ENCODE measurements around the gene PRND.
"Not testable (repeated sequence)": the region's sequence is repeated elsewhere in the genome, so short reads cannot be mapped to it uniquely, and the experiment has no call there.

Gene PRND, protein sequence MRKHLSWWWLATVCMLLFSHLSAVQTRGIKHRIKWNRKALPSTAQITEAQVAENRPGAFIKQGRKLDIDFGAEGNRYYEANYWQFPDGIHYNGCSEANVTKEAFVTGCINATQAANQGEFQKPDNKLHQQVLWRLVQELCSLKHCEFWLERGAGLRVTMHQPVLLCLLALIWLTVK

DNA sequence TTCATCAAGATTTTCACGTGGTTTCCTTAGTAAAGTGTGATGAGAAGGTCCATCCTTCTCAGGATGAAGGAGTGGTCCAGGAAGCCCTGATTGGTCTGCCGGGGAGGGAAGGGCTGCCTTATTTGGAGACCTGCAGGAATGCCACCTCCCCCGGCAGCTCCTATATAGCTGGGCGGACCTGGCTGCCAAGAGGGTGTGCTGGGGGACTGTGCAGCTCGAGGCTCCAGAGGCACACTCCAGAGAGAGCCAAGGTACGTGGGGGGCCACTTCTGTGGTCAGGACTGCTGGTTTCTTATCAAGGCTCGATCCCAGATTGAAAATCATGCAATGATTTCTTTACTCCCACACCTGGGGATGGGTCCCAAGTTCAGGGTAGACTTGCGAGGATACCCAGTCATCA is at the start of gene PRND:
Gene PRND (plus strand): TSS at position 191 of the 400 bp plus-strand sequence. CDS start 2,643 bp downstream, outside the sequence.
- no peak for FAIRE-seq

DNA sequence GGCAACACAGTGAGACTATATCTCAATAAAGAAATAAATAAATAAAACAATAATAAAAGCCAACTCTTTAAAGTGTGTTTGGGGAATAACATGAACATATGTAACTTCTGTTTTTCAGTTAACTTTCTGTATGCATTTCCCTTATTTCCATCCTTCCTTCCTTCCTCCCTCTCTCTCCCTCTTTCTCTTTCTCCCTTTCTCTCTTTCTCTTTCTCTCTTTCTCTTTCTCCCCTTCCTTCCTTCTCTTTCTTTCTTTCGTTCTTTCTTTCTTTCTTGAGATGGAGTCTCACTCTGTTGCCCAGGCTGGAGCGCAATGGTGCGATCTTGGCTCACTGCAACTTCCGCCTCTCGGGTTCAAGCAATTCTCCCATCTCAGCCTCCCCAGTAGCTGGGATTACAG is 48.8 kb upstream of the PRND start:
- DNase-seq (ENCODE audit: low spot score) = no peak
- no peak for FAIRE-seq

More for the DNA sequence above, at the start of gene PRND:
- DNase-seq (ENCODE audit: low spot score) = no peak

DNA sequence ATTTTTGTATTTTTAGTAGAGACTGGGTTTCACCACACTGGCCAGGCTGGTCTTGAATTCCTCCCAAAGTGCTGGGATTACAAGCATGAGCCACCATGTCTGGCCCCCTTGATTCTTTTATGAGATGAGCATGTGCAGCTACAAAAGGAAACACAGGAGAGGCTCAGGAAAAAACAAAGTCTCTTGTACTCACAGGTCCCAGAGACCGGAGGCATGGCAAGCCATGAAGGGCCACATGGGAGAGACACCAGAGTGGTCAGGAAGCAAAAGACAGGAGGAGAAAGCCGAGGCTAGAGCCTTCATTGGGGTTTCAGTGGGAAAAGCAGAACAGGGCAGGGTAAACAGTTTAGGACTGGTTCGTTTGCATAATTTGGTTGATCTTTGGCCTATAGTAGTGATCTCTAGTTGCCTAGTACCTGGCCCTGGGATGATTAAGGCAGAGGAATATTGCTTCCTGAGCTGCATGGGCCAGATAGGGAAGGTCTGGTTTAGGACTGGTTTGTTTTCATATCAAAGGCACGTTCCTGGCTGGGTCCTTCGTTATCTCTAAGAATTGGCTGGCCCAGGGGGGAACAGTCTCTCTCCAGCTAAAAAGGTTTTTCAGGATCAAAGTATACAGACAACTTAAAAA is 48.2 kb upstream of the PRND start:
- FAIRE-seq (no peak), DNase-seq (ENCODE audit: low spot score) (no peak)

DNA sequence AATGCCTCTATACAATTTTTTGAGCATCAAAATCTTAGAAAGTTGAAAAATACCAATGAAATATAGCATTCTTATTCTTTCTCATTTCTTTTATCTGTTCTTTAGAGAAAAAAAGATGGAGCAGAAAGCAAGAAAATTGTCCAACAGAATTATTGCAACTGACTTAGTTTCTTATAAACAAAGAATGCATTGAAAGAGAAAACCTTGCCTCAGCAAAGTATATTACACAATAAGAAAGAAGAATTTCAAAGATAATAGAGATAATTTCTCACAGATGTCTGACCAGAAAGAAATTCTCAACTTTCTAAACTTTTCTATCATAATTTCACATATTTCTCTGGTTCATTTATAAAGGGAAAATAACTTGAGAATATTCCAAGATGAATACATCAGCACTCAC is 47.0 kb upstream of the PRND start:
- FAIRE-seq (no peak), DNase-seq (ENCODE audit: low spot score) (no peak)

DNA sequence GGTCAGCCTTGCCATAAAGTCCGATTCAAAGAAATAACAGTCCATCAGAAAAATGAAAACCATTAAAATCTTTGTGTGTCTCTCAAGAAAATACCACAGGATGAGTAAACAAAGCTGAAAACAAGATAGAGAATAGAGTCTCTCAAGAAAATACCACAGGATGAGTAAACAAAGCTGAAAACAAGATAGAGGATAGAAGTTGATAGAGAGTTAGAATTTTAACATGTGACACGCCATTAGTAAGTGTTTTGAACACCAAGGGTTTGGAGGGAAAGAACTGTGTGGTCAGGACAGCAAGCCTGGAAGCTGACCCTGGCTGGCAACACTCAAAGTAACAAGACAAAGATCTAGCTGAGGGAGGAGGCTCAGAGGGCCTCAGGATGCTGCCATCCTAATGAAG is 43.9 kb upstream of the PRND start:
- DNase-seq (ENCODE audit: low spot score) (no peak), FAIRE-seq (no peak)

DNA sequence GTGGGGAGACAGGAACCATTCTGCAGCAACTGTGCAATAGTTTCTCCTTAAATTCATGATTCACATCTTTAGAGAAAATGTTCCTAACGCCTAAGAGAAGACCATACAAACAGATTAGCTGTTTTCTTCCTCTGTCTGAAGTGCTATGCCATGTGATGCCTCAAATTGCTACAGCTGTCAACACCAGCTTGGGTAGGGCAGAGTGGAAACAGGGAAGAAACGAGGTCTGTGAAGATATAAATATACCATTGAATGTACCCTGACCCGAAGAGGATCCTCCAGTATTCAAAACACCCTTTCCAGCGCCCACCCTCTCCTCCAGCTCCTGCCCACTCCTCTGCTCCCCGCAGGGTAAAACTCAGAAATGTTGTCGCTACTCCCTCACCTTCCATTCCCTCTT is 40.3 kb upstream of the PRND start:
- no peak for DNase-seq (ENCODE audit: low spot score)
- FAIRE-seq = no peak

DNA sequence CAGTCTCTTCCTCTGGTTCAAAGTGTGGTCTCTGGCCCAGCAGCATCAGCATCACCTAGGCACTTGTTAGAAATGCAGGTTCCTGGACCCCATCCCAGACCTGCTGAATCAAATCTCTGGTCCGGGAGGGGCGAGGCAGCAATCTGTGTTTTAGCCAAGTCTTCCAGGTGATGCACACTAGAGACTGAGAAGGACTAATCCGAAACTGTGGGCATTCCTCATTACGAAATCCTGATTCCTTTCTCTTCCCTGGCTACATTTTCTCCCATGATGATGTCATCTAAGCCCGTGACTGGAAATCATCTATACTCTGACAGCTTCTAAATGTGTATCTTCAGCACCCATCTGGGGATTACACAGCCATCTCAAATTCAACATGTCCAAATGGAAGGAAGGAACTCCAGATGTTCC is 39.7 kb upstream of the PRND start:
- DNase-seq (ENCODE audit: low spot score) (no peak), FAIRE-seq (no peak)

DNA sequence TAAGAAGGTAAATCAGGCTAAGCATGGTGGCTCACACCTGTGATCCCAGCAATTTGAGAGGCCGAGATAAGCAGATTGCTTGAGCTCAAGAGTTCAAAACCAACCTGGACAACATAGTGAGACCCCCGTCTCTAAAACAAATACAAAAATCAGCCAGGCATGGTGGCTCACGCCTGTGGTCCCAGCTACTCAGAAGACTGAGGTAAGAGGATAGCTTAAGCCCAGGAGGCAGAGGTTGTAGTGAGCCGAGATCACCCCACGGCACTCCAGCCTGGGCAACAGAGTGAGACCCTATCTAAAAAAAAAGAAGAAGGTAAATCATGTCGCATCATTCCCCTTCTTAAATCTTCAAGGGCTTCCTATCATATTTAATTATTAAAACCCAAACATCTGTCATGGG is 39.0 kb upstream of the PRND start:
- no peak for DNase-seq (ENCODE audit: low spot score)
- no peak for FAIRE-seq

DNA sequence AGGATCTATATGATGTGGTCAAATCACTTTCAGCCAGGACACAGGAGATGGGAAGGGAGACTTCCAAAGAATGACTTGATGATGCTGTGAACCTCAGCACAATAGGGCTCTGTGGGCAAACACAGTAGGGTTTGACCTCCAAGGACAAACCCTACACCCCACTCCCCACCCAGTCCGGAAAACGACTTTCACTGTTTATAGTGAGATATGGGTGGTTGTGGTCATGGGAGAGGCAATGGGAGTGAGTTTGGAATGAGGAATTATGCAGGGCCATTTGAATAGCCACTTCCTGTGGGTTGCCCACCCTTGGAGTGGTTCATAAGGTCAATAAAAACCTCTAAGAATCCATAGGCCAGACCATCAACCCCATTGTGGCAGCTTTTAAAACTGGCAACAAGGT is 38.4 kb upstream of the PRND start:
- FAIRE-seq (no peak), DNase-seq (ENCODE audit: low spot score) (no peak)

DNA sequence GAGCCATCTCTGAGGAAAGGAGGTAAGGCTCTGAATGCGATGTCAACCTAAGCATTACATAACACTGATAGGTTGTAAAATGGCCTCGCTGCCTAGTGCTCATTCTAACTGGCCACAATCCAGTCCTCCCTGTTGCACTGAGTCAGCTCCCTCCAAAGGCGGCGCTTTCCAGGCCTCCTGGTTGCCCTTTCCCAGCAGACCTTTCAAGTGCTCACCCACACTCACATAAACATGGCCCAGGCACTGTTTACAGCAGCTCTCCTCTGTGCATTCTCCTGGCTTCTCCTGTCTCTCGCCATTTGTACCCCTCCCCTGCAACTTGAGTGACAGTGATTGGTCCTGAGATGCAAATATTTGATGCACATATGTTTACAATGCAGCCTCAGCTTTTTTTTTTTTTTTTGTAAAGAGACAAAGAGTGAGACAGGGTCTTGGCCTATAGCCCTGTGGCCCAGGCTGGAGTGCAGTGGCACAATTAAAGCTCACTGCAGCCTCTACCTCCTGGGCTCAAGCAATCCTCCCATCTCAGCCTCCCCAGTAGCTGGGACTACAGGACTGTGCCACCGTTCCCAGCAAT is 36.8 kb upstream of the PRND start:
- DNase-seq (ENCODE audit: low spot score) (peak; percentile 4), FAIRE-seq (no peak)

DNA sequence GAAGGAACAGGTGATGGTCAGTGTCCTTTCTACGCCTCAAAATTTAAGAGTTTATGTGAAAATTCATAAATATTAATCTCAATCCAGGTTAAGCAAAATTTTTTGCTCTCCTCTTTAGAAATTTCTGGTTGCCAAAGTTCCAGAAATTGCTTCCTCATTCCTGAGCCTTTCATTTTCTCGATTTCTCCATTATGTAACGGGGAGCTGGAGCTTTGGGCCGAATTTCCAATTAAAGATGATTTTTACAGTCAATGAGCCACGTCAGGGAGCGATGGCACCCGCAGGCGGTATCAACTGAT is 35.8 kb upstream of the PRND start:
- no peak for FAIRE-seq

DNA sequence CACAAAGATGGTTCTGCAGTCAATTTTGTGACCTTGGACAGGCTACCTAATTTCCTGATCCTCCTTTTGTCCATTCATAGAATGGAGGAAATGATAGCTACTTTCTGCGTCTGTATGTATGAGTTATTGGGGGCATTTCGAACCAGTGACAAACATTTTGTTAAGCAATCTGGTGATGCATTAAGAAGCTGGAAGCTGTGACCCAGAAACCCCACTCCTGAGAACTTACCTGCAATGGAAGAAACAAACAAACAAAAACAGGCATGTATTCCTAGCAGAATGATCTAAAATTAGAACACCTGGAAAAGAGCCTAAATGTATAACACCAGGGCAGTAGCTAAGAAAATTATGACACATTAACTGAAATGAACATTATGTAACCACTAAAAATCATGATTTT is 33.4 kb upstream of the PRND start:
- FAIRE-seq = no peak
- DNase-seq (ENCODE audit: low spot score) = no peak

More for the DNA sequence above, 35.8 kb upstream of the PRND start:
- no peak for DNase-seq (ENCODE audit: low spot score)

DNA sequence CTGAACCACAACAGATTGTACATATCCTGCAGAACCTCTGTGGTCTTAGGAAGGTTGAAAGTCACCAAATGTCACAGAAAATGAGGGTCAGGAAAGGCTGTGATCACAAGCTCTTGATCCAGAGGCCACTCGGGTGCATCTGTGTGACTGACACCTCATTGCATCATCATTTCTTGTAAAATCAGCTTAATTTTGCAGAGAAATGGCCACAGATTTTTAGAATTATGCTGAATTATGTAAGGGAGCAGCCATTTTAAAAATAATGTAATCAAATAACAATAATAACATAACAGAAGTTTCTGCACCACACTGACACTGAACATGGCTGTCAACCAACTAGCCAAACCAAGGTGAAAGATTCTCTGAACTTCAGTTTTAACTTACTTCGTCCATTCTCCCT is 32.5 kb upstream of the PRND start:
- DNase-seq (ENCODE audit: low spot score) (no peak), FAIRE-seq (no peak)

DNA sequence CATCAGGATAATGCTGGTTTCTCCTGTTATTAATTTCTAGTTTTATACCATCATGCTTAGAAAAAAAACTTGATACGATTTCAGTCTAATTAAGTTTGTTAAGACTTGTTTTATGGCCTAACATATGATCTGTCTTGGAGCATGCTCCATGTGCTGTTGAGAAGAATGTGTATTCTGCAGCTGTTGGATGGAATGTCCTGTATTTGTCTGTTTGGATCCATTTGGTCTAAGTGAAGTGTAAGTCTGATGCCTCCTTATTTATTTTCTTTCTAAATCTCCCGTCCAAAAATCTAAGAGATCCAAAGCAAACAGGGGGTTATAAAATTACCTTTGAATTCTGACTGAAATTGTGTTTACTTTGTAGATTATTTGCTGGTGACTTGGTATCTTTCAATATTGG is 30.0 kb upstream of the PRND start:
- FAIRE-seq (no peak), DNase-seq (ENCODE audit: low spot score) (no peak)

DNA sequence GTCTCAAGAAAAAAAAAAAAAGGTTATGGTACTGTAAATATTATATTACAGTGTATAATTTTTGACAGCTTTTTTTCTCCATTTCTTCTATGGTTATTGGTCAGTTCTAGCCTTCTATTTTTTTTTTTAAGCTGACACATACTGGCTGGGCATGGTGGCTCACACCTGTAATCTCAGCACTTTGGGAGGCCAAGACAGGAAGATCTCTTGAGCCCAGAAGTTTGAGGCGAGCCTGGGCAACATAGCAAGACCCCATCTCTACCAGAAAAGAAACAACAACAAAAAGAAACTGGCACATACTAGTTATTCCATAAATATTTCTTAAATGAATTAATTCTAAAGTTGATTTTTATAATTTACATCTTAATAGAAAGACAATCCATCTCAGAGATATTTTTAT is 27.6 kb upstream of the PRND start:
- DNase-seq (ENCODE audit: low spot score) (no peak), FAIRE-seq (no peak)

DNA sequence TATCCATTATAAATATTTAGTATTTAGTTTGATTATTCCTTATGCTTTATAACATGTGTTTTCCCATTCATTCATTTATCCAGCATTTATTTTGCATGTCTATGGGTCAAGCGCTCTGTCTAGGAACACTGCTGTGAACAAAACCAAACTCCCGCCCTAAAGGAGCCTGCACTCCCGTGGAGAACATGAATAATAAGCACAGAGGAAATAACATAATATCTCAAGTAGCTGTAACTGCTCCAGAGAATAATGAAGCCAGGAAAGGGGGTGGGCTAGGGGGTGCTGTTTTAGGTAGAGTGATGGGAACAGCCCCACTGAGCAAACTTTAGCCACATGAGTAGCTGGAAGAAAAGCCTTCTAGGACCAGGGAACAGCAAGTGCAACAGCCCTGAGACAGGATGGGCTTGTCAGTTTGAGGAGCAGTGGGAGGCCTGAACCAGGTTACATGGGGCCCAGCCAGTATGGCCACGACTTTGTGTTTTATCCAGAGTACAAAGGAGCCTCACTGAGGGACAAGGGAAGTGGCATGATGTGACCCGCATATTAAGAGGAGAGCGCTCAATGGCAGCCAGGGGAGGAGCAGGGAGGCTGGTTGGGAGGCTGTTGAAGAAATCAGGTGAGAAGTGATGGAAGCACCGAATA is 24.4 kb upstream of the PRND start:
- DNase-seq (ENCODE audit: low spot score) (no peak), FAIRE-seq (no peak)

DNA sequence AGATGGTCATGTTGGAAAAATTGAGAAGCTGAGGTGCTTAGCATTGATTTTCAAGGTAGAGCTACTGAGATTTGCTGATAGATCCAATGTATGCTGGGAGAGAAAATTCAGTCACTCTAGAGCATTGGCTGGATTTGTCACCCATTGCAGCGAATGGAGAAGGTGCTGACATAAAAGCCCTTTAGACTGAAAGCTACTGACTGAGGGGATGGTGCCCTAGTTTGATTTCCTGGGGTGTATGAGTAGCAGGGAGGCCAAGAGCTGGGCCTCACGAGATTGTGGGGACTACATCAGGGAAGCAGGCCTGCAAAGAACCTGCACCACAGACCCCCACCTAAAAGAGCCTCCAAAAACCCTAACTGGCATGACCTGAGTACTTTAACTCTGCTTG is 23.9 kb upstream of the PRND start:
- DNase-seq (ENCODE audit: low spot score) = no peak
- no peak for FAIRE-seq

DNA sequence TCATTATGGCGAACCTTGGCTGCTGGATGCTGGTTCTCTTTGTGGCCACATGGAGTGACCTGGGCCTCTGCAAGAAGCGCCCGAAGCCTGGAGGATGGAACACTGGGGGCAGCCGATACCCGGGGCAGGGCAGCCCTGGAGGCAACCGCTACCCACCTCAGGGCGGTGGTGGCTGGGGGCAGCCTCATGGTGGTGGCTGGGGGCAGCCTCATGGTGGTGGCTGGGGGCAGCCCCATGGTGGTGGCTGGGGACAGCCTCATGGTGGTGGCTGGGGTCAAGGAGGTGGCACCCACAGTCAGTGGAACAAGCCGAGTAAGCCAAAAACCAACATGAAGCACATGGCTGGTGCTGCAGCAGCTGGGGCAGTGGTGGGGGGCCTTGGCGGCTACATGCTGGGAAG is 22.5 kb upstream of the PRND start:
- DNase-seq (ENCODE audit: low spot score) (no peak), FAIRE-seq (no peak)

DNA sequence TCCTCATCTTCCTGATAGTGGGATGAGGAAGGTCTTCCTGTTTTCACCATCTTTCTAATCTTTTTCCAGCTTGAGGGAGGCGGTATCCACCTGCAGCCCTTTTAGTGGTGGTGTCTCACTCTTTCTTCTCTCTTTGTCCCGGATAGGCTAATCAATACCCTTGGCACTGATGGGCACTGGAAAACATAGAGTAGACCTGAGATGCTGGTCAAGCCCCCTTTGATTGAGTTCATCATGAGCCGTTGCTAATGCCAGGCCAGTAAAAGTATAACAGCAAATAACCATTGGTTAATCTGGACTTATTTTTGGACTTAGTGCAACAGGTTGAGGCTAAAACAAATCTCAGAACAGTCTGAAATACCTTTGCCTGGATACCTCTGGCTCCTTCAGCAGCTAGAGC is 21.8 kb upstream of the PRND start:
- no peak for DNase-seq (ENCODE audit: low spot score)
- no peak for FAIRE-seq

DNA sequence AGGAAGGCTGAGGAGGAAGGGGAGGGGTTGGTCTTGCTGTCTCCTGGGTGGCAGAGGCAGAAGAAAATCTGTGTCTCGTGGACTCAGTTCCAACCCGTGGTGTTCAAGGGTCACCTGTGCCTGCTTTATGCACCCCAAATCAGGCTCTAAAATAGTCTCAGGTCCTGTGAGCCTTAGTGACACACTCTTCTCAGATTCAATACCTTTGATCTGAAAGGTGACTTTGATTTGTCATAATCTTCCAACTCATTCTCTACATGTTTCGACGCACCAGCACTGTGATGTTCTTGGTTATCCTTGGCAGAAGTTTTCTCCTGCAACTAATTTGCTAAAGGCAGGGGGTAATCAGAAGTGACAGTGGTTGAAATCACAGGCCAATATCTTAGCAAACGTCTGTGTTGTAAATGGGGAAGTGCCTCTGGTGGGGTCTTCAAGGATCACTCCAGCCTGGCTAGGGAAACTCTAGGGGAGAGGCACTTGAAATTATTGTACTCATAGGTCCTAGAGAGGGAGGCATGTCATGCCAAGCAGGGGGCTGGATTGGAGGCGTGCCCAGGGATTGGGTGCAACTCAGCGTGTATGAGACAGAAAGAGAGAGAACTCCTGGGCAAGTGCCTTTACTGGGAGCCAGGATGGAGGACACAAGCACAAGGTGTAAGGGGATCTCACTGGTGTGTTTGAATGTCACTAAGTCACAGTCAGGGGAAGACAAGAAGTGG is 19.0 kb upstream of the PRND start:
- no peak for DNase-seq (ENCODE audit: low spot score)
- FAIRE-seq = no peak

DNA sequence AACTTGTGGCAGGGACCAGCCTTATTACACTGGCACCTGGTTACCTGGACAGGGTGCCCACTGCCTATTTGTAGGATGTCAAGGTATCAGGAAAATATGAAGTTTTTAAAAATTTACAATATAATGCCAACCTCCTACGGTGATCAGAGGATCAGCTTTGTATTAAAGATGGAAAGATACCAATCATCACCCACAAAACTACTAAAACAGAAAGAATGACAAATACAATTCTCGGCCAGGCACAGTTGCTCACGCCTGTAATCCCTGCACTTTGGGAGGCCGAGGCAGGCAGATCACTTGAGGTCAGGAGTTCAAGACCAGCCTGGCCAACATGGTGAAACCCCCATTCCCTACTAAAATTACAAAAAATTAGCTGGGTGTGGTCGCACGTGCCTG is 18.4 kb upstream of the PRND start:
- FAIRE-seq (no peak), DNase-seq (ENCODE audit: low spot score) (no peak)

DNA sequence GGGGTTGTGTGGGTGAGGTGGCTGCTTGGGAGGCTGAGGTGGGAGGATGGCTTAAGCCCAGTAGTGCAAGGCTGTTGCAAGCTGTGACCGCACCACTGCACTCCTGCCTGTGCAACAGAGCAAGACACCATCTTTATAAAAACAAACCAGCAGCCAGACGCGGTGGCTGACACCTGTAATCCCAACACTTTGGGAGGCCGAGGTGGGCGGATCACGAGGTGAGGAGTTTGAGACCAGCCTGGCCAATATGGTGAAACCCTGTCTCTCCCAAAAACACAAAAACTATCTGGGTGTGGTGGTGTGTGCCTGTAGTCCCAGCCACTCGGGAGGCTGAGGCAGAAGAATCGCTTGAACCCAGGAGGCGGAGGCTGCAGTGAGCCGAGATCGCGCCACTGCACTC is 14.8 kb upstream of the PRND start:
- FAIRE-seq; DNase-seq (ENCODE audit: low spot score): not testable (repeated sequence)
